ENCODE results near the gene PDE10A.

Gene PDE10A

GRCh38 chr6:165301372-165302246, 361.4 kb downstream of the PDE10A start:
- Histone ChIP-seq H3K9me3 (ENCODE audit: insufficient read depth, low read length) (no peaks in the 10 kb centered on the region), H3K36me3 (ENCODE audit: insufficient read depth, insufficient read length, low read length) (no peaks in the 10 kb centered on the region), H3K9ac (ENCODE audit: insufficient read length, low read depth) (no peak overlapping the region), H3K27me3 (ENCODE audit: insufficient read depth, insufficient read length) (no peaks in the 10 kb centered on the region), H3K4me1 (ENCODE audit: insufficient read depth, insufficient read length) (no peaks in the 10 kb centered on the region), H3K4me3 (ENCODE audit: insufficient read length, low read depth) (no peak overlapping the region)
- no peak for DNase-seq (ENCODE audit: low read depth, low spot score)
- TF ChIP-seq ZNF274 (IDR thresholded peaks at IDR 0.05; ENCODE audit: low read depth, low read length), result no peak
- TF ChIP-seq SUZ12 (IDR thresholded peaks at IDR 0.05; ENCODE audit: extremely low read depth, insufficient read depth, insufficient read length), result no peak
- TF ChIP-seq YY1 (IDR thresholded peaks at IDR 0.05; ENCODE audit: insufficient read depth, insufficient read length), result no peak

- Histone ChIP-seq H3K9ac (ENCODE audit: insufficient read length, low read depth) (no peak overlapping the region), H3K4me1 (ENCODE audit: insufficient read depth, insufficient read length) (no peaks in the 10 kb centered on the region), H3K9me3 (ENCODE audit: insufficient read depth, low read length) (no peaks in the 10 kb centered on the region), H3K27me3 (ENCODE audit: insufficient read depth, insufficient read length) (no peaks in the 10 kb centered on the region), H3K36me3 (ENCODE audit: insufficient read depth, insufficient read length, low read length) (no peaks in the 10 kb centered on the region), H3K4me3 (ENCODE audit: insufficient read length, low read depth) (no peak overlapping the region)
- DNase-seq (ENCODE audit: low read depth, low spot score), result no peak
- TF ChIP-seq YY1 (IDR thresholded peaks at IDR 0.05; ENCODE audit: insufficient read depth, insufficient read length) (no peak), SUZ12 (IDR thresholded peaks at IDR 0.05; ENCODE audit: extremely low read depth, insufficient read depth, insufficient read length) (no peak), ZNF274 (IDR thresholded peaks at IDR 0.05; ENCODE audit: low read depth, low read length) (no peak)
Observed at GRCh38 chr6:165300422-165300936, 362.6 kb downstream of the PDE10A start.

- H3K4me3 ChIP-seq (ENCODE audit: insufficient read length, low read depth), result no peak overlapping the region
- no peaks in the 10 kb centered on the region for H3K4me1 ChIP-seq (ENCODE audit: insufficient read depth, insufficient read length)
- DNase-seq (ENCODE audit: low read depth, low spot score), result no peak
- no peaks in the 10 kb centered on the region for H3K9me3 ChIP-seq (ENCODE audit: insufficient read depth, low read length)
- no peaks in the 10 kb centered on the region for H3K27me3 ChIP-seq (ENCODE audit: insufficient read depth, insufficient read length)
- no peaks in the 10 kb centered on the region for H3K36me3 ChIP-seq (ENCODE audit: insufficient read depth, insufficient read length, low read length)
- H3K9ac ChIP-seq (ENCODE audit: insufficient read length, low read depth), result no peak overlapping the region
- TF ChIP-seq ZNF274 (IDR thresholded peaks at IDR 0.05; ENCODE audit: low read depth, low read length) (no peak), SUZ12 (IDR thresholded peaks at IDR 0.05; ENCODE audit: extremely low read depth, insufficient read depth, insufficient read length) (no peak), YY1 (IDR thresholded peaks at IDR 0.05; ENCODE audit: insufficient read depth, insufficient read length) (no peak)
Observed at GRCh38 chr6:165298875-165299274, 364.2 kb downstream of the PDE10A start.

GRCh38 chr6:165298402-165298801, 364.6 kb downstream of the PDE10A start:
- no peak overlapping the region for H3K4me3 ChIP-seq (ENCODE audit: insufficient read length, low read depth)
- H3K27me3 ChIP-seq (ENCODE audit: insufficient read depth, insufficient read length), result no peaks in the 10 kb centered on the region
- TF ChIP-seq SUZ12 (IDR thresholded peaks at IDR 0.05; ENCODE audit: extremely low read depth, insufficient read depth, insufficient read length) (no peak), YY1 (IDR thresholded peaks at IDR 0.05; ENCODE audit: insufficient read depth, insufficient read length) (no peak), ZNF274 (IDR thresholded peaks at IDR 0.05; ENCODE audit: low read depth, low read length) (no peak)

GRCh38 chr6:165292657-165293056, 370.4 kb downstream of the PDE10A start:
- Histone ChIP-seq H3K36me3 (ENCODE audit: insufficient read depth, insufficient read length, low read length) (no peaks in the 10 kb centered on the region), H3K9ac (ENCODE audit: insufficient read length, low read depth) (no peak overlapping the region), H3K27me3 (ENCODE audit: insufficient read depth, insufficient read length) (no peaks in the 10 kb centered on the region), H3K4me3 (ENCODE audit: insufficient read length, low read depth) (no peak overlapping the region), H3K4me1 (ENCODE audit: insufficient read depth, insufficient read length) (no peaks in the 10 kb centered on the region), H3K9me3 (ENCODE audit: insufficient read depth, low read length) (no peaks in the 10 kb centered on the region)
- TF ChIP-seq SUZ12 (IDR thresholded peaks at IDR 0.05; ENCODE audit: extremely low read depth, insufficient read depth, insufficient read length) (no peak), YY1 (IDR thresholded peaks at IDR 0.05; ENCODE audit: insufficient read depth, insufficient read length) (no peak), ZNF274 (IDR thresholded peaks at IDR 0.05; ENCODE audit: low read depth, low read length) (no peak)
- DNase-seq (ENCODE audit: low read depth, low spot score), result no peak

More at GRCh38 chr6:165298402-165298801, 364.6 kb downstream of the PDE10A start:
- DNase-seq (ENCODE audit: low read depth, low spot score), result no peak
- Histone ChIP-seq H3K36me3 (ENCODE audit: insufficient read depth, insufficient read length, low read length) (no peaks in the 10 kb centered on the region), H3K4me1 (ENCODE audit: insufficient read depth, insufficient read length) (no peaks in the 10 kb centered on the region), H3K9ac (ENCODE audit: insufficient read length, low read depth) (no peak overlapping the region), H3K9me3 (ENCODE audit: insufficient read depth, low read length) (no peaks in the 10 kb centered on the region)

All from NT2/D1 (cell line).